OCI-LY3 (cell line): Measurements from ENCODE around the gene LINC01488.

ENCODE experiments used
- H2AFZ ChIP-seq: fragments of 200-600, 300-600 bp; shearing (Covaris generic); 2 replicates; pipeline ENCODE4 v1.6.0; 2014; ENCODE audit warnings: antibody characterized with exemption, low read depth, low read length
- H3K27ac ChIP-seq: fragments of 200-600, 300-600 bp; sonication (generic); 2 replicates; pipeline ENCODE4 v1.5.1; 2014; ENCODE audit warnings: mild to moderate bottlenecking, low read length, moderate library complexity, mixed read lengths
- H3K27me3 ChIP-seq: fragments of 200-600, 300-600 bp; sonication (generic); 2 replicates; pipeline ENCODE4 v1.6.1; 2014; ENCODE audit warnings: low read depth, low read length, mixed read lengths
- H3K36me3 ChIP-seq: fragments of 200-600, 300-600 bp; sonication (generic); replicated peaks from 2 replicates; pipeline ENCODE3; 2014; ENCODE audit warnings: low read depth, low read length, mixed read lengths
- H3K4me1 ChIP-seq: fragments of 300-600, 200-600 bp; sonication (generic); 2 replicates; pipeline ENCODE4 v1.6.1; 2014; ENCODE audit warnings: low read length, mixed read lengths
- H3K4me2 ChIP-seq: fragments of 200-600, 300-600 bp; sonication (generic); 2 replicates; pipeline ENCODE4 v1.6.1; 2014; ENCODE audit warnings: low read length, mixed read lengths
- H3K4me3 ChIP-seq: fragments of 300-600, 200-600 bp; sonication (generic); 2 replicates; pipeline ENCODE4 v1.5.1; 2014; ENCODE audit warnings: antibody characterized with exemption, mild to moderate bottlenecking, low read length, moderate library complexity
- H3K79me2 ChIP-seq: fragments of 300-600, 200-600 bp; shearing (Covaris generic); 2 replicates; pipeline ENCODE4 v1.6.1; 2014; ENCODE audit warnings: mild to moderate bottlenecking, low read length, mixed read lengths
- H3K9ac ChIP-seq: fragments of 300-600, 200-600 bp; shearing (Covaris generic); 2 replicates; pipeline ENCODE4 v1.6.0; 2014; ENCODE audit warnings: mild to moderate bottlenecking, low read length, moderate library complexity
- H3K9me3 ChIP-seq: fragments of 200-600, 300-600 bp; shearing (Covaris generic); 2 replicates; pipeline ENCODE4 v1.6.1; 2014; ENCODE audit warnings: low read length, mixed read lengths; ENCODE audit not compliant: insufficient read depth
- H4K20me1 ChIP-seq: fragments of 200-600, 300-600 bp; sonication (generic); 2 replicates; pipeline ENCODE4 v1.6.1; 2016; ENCODE audit warnings: low read length, mixed read lengths; ENCODE audit not compliant: insufficient read depth
- CTCF ChIP-seq: fragments of 200-600, 300-600 bp; sonication (generic); IDR thresholded peaks from 2 replicates; pipeline ENCODE4 v1.5.1; 2014; ENCODE audit warnings: antibody characterized with exemption, low read length, low read depth
- EZH2phosphoT487 ChIP-seq: fragments of 200-600 bp; shearing (Covaris generic); IDR thresholded peaks from 2 replicates; pipeline ENCODE4 v1.6.1; 2018; ENCODE audit warnings: antibody characterized with exemption, mixed run types, low read depth

LINC01488 gene

GRCh38 chr11:69468221-69468620, 13.2 kb upstream of the LINC01488 start:
- H3K79me2 ChIP-seq, result no peaks in the 10 kb centered on the region
- no peak overlapping the region for H2AFZ ChIP-seq
- TF ChIP-seq CTCF, result no peak
- no peak for TF ChIP-seq EZH2phosphoT487
- H3K36me3 ChIP-seq, result no peaks in the 10 kb centered on the region
- H3K4me3 ChIP-seq, result no peak overlapping the region
- H4K20me1 ChIP-seq, result no peaks in the 10 kb centered on the region
- no peak overlapping the region for H3K27ac ChIP-seq
- peaks cover 10% of the 10 kb centered on the region for H3K4me1 ChIP-seq
- no peaks in the 10 kb centered on the region; the same call in 1 of the 2 replicates for H3K9me3 ChIP-seq
- H3K9ac ChIP-seq, result no peak overlapping the region
- H3K4me2 ChIP-seq, result no peak overlapping the region
- 0 out of 2 replicates have a peak, but pooled peaks cover 3% of the 10 kb centered on the region for H3K27me3 ChIP-seq

GRCh38 chr11:69468911-69469885, 12.3 kb upstream of the LINC01488 start:
- H3K27ac ChIP-seq, result no peak overlapping the region
- H3K4me1 ChIP-seq, result peaks cover 10% of the 10 kb centered on the region
- H3K79me2 ChIP-seq, result no peaks in the 10 kb centered on the region
- H3K36me3 ChIP-seq, result no peaks in the 10 kb centered on the region
- H3K4me2 ChIP-seq, result no peak overlapping the region
- TF ChIP-seq EZH2phosphoT487, result no peak
- TF ChIP-seq CTCF, result no peak
- no peaks in the 10 kb centered on the region for H3K27me3 ChIP-seq
- no peaks in the 10 kb centered on the region; the same call in 1 of the 2 replicates for H3K9me3 ChIP-seq
- no peaks in the 10 kb centered on the region for H4K20me1 ChIP-seq
- H3K4me3 ChIP-seq, result no peak overlapping the region
- H3K9ac ChIP-seq, result no peak overlapping the region
- H2AFZ ChIP-seq, result no peak overlapping the region

- Histone ChIP-seq H3K4me2 (no peak overlapping the region), H3K4me3 (no peak overlapping the region), H3K27me3 (no peaks in the 10 kb centered on the region), H2AFZ (no peak overlapping the region), H3K9me3 (no peaks in the 10 kb centered on the region; the same call in 1 of the 2 replicates), H3K36me3 (no peaks in the 10 kb centered on the region), H3K79me2 (no peaks in the 10 kb centered on the region), H3K9ac (no peak overlapping the region), H3K4me1 (peaks cover 10% of the 10 kb centered on the region), H3K27ac (no peak overlapping the region), H4K20me1 (no peaks in the 10 kb centered on the region)
- no peak for TF ChIP-seq EZH2phosphoT487
Measured at GRCh38 chr11:69470301-69470700, 11.2 kb upstream of the LINC01488 start.

- no peaks in the 10 kb centered on the region; the same call in 1 of the 2 replicates for H3K9me3 ChIP-seq
- no peaks in the 10 kb centered on the region for H3K27me3 ChIP-seq
- H3K36me3 ChIP-seq, result no peaks in the 10 kb centered on the region
- no peak overlapping the region for H3K9ac ChIP-seq
- no peak overlapping the region for H3K4me3 ChIP-seq
- H4K20me1 ChIP-seq, result no peaks in the 10 kb centered on the region
- H3K79me2 ChIP-seq, result no peaks in the 10 kb centered on the region
- no peak overlapping the region for H3K27ac ChIP-seq
- no peak overlapping the region for H3K4me2 ChIP-seq
- no peak overlapping the region for H2AFZ ChIP-seq
- peaks cover 10% of the 10 kb centered on the region for H3K4me1 ChIP-seq
- TF ChIP-seq EZH2phosphoT487, result no peak
- no peak for TF ChIP-seq CTCF
Measured at GRCh38 chr11:69470793-69471728, 10.4 kb upstream of the LINC01488 start.
